GM18499 (cell line): ENCODE results near the gene PTS.

Source experiments
- ATAC-seq: cut with Tn5 transposase; IDR thresholded peaks from one replicate; pipeline ENCODE4 v1.9.1; 2021; ENCODE audit warnings: moderate number of reproducible peaks; ENCODE audit not compliant: insufficient read depth, unreplicated experiment

The PTS gene

DNA sequence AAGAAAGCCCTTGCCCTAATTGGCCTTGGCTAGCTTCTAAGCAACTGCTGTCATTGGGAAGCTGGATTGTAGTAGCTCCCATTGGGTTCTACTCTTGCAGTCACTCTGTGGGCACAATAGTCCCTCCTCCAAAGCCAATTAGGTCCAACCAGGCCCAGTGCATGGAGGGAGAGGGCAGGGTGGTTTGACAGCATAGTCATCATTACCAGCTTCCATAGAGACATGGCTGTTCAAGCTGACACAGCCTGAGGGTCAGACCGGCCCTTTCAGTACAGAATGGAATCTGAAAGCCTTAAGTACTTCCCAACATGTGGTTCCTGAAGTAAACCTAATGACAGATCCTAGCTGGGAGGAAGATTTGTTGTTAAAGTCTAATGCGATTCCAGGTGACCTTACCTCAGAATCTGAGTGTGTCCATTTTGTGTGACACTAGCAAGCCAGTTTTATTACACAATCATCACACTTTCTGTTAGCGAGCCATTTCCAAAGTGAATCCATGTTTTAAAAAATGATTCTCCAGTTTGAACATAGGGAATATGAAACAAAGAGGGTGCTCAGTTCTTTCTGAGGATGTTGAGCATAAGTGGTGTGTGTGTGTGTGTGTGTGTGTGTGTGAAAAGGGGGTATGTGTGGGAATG lies 27.5 kb downstream of the PTS start:
- no peak for ATAC-seq

GRCh38 chr11:112255067-112255720 lies 29.0 kb downstream of the PTS start:
- no peak for ATAC-seq

DNA sequence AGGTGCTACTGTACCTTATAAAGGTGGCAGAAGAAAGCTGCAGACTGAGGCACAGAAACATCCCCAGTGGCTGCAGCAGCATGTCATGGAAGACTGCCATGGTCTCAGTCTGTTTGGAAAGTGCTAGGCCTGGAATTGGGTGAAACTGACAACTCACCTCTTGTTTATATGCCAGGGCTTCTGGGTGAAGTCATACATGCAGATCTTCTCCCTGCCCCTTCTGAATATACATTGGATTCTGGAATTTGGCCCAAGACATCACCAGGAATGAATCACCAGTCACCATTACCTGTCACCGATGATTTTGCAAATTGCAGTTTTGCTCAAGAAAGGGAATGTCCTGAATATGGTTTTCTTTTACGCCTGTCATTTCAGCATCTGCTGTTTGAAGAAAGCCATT lies 34.3 kb downstream of the PTS start, which contains the start of gene PLET1:
PLET1 (minus strand) TSS at position 371 of the 400 bp plus-strand sequence; CDS start at position 100, 271 bp downstream.
- ATAC-seq = no peak

GRCh38 chr11:112265659-112266409 lies 39.6 kb downstream of the PTS start:
- no peak for ATAC-seq

DNA sequence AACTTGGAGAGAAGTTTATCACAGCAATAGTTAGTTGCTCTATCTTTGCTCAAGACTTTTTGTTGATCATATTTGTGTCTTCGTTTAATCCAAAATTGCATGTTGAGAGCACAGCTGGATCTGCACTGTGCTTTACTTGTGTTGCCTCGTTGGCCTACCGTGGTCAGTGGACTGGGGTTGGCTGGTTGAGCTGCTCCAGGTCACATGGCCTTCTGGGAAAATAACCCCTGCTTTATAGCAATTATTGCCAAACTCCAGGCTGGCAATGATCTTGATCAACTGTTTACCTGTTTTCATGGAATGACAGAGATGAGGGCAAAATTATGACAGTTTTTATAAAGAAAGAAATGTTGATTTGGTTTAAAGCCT lies 40.2 kb downstream of the PTS start:
- no peak for ATAC-seq

DNA sequence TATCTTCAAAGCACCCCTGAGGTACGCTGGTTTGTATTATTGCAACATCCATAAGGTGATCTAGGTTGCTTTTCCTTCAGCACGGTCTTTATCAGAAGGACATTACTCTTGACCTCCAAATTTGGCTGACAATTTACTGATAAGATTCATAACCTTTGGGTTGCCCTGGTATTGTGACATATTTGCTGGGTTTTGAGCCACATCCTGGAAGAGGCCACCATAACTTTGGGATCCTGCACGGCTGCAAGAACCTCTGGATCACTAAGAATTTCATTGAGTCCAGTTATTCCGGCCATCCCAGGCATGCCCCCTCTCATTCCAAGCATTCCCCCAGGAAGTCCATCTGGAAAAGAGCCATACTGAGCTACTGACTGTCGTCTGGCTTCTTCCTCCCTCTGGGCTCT lies 41.0 kb downstream of the PTS start:
- ATAC-seq = no peak

DNA sequence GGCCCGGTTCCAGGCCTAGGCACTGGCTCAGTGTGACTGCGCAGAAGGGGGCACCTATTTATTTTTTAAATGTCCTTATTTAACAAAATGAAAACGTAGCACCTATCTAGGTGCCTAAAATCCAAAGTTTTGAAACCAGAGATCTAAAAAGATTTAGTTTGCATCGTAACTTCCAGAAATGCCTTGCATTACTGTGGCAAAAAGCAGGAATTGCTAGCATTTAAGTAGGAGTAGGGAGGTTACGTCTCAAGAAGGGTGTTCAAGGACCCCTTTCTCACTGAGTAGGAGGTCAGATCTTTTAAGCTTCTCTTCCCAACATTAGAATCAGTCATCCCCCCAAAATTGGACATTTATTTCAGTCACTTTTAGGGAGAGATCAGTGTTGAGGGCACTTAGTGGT lies 42.2 kb downstream of the PTS start:
- ATAC-seq = no peak

DNA sequence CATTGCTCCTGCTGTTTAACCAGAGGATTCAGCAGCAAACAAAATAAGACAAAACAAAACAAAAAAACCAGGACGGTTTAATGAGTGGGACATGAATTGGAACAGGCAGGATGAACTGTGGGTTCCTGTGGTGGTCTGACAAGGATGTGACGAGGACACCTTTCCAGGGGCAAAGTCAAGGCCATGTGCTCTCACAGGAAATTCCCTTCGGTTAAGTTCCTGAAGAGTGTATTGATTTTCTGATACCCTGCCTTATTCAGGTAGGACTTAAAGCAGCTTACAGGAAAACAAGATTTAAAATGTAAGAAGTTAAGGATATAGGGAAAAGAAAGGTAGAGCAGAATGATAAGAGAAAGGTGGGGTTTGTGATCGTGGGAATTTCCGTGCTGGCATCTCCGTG lies 42.9 kb downstream of the PTS start:
- no peak for ATAC-seq

DNA sequence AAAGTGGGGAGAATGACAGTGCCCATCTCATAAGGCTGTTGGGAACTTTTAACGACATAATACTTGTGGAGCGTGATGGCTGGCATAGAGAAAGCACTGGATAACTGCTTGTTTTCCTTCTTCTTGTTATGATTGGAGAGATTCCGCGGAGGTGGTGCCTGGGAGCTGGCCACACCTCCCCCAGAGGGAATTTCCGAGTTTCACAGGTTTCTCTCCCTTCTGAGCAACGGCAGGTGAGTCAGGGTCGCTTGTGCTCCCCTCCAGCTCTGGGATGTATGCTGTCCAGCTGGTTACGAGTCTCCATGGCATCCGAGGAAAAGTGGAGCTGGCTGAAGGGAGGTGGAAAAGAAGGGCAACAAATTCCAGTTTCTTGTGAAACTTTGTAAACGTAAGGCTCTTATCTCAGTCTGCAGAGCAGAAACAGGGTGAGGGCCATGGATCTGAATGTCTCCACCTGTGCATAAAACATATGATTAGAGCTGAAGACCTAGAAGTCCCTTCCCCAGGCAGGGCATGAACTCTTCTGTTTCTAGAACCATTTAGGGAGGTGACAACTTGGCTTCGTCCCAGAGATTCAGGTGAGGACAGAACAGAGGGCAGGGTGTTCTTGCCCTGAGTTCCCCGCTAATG lies 44.4 kb downstream of the PTS start:
- ATAC-seq = no peak

GRCh38 chr11:112271242-112271641 lies 45.0 kb downstream of the PTS start:
- no peak for ATAC-seq

GRCh38 chr11:112273066-112273465 lies 46.8 kb downstream of the PTS start:
- no peak for ATAC-seq

- no peak for ATAC-seq
These were observed 48.0 kb downstream of the PTS start for GRCh38 chr11:112274007-112274783.

DNA sequence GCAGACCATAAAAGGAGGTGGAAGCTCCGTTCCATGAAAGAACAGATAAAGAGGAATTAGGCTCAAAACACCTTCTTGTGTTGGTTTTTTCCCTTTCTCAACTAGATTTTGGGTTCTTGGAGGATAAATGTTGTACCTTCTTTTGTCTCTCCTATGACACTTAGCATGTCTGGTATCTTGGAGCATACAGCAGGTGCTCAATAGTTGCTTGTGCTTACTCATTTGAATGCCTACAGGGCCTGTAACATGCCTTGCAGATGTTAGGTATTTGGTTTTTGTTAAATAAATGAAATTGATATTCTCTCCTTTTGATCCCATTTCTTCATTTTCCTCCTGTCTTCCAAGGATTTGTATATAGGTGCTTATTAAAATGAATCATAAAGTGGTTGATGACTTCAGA lies 50.8 kb downstream of the PTS start:
- ATAC-seq = no peak

DNA sequence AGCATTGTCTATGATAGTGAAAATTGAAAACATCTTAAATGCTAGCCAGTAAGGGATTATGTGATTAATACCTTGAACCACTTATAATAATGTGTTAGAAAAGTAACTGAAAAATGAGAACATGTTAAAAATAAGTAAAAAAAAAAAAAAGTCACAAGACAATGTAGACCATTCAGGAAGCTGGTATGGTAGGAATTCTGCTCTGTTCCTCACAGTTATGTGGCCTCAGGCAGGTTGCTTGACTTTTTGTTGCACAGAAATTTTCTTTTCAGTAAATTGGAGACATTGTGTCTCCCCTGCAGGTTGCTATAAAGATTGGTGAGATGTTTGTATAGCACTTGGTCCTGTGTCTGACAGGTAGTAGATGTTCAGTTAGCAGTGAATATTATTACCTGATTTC lies 51.7 kb downstream of the PTS start:
- ATAC-seq = no peak

DNA sequence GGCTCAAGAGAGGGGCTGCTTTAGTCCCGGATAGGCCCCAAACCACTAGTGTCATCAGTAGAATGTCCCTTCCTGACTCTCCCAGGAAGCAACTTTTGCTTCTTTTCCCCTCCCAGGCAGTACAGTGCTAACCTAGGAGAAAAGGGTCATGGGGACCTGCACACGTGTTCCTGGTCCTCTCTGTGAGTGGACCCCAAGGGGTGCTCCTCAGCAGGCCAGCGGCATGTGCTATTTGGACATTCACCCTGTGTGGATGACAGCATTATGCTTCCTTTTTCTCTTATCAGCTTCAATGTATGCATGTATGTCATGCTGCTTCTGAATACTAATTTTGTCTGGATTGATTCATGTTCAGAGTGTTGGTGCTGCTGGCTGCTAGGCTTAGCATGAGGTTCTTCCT lies 52.6 kb downstream of the PTS start:
- no peak for ATAC-seq

- ATAC-seq = peak; percentile 26
These were observed 53.7 kb downstream of the PTS start for GRCh38 chr11:112279901-112280267.

- peak; percentile 48 for ATAC-seq
These were observed 54.3 kb downstream of the PTS start for GRCh38 chr11:112280268-112281126.

- no peak for ATAC-seq
These were observed 55.5 kb downstream of the PTS start for GRCh38 chr11:112281726-112282125.
